ENCODE data around the gene NPAS2.

NPAS2 gene

GRCh38 chr2:100820523-100821254, 750 bp downstream of the NPAS2 start:
- no peak for DNase-seq (ENCODE audit: extremely low read depth in 1 of 2, low read depth in 1 of 2)

DNA sequence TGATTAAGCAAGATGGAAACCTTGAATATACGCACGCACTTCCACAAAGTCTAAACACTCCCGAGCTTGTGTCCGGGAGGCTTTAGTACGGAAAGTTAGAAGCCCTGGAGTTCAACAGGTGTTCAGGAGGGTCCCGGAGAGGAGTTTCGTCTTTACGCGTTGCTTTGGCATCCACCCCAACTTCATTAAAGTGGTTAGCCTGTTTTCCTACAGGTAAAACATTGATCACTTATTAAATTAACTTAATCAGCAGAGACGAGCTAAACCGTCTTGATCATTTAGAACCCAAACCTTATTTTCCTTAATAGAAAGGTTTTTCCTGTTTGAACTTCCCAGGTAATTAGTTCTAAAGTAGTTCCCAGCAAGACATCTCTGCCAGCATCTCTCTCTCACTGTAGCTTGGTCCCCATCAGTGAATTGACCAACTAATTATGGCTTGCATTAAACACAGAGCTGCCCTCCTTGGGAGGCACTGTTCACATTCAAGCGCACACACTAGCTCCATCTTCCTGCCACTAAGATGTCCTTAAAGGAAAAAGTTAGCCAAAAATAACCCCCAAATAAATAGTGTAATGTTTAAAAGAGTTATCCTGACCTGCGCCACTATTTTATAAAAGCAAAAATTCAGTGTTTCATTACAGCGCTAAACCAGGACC, 1.4 kb downstream of the NPAS2 start:
- no peak for DNase-seq (ENCODE audit: extremely low read depth in 1 of 2, low read depth in 1 of 2)

DNA sequence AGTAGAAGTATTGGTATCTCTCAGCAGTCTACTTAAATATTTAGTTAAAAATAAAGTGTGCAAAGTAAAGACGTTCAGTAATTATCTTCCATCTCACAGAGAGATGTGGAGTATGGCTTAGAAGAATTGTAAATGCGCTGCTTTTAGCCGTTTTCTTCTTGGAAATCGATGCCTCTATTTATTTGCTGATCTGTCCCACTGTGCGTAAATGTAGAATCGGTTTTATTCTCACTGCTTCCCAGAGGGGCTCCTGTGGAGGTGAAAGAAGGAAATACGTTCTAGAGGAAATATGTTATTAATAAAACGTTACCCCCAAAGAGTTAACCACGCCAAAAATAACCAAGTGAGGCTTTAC, 1.9 kb downstream of the NPAS2 start:
- no peak for DNase-seq (ENCODE audit: extremely low read depth in 1 of 2, low read depth in 1 of 2)

- no peak for DNase-seq (ENCODE audit: extremely low read depth in 1 of 2, low read depth in 1 of 2)
Measured at GRCh38 chr2:100822587-100823248, 2.8 kb downstream of the NPAS2 start.

- DNase-seq (ENCODE audit: extremely low read depth in 1 of 2, low read depth in 1 of 2): no peak
Measured at GRCh38 chr2:100823665-100824438, 3.9 kb downstream of the NPAS2 start.

- no peak for DNase-seq (ENCODE audit: extremely low read depth in 1 of 2, low read depth in 1 of 2)
Measured at GRCh38 chr2:100824842-100825241, 4.9 kb downstream of the NPAS2 start.

DNA sequence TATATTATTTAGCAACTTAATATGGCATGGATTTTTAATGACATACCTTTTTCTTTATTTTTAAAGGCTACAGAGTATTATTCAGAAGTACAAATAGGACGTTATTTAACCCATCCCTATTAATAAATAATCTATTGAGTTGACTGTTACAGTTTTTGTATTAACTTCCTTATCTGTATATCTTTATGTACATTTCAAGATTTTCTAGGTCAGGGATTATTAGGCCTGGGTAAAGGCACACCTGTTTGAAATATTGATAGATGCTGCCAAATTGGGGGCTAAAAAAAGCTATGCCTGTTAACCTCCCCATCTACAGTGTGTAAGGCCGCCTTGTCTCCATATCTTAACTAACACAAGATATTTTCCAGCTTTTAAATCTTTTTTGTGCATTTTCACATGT, 6.6 kb downstream of the NPAS2 start:
- no peak for DNase-seq (ENCODE audit: extremely low read depth in 1 of 2, low read depth in 1 of 2)

DNA sequence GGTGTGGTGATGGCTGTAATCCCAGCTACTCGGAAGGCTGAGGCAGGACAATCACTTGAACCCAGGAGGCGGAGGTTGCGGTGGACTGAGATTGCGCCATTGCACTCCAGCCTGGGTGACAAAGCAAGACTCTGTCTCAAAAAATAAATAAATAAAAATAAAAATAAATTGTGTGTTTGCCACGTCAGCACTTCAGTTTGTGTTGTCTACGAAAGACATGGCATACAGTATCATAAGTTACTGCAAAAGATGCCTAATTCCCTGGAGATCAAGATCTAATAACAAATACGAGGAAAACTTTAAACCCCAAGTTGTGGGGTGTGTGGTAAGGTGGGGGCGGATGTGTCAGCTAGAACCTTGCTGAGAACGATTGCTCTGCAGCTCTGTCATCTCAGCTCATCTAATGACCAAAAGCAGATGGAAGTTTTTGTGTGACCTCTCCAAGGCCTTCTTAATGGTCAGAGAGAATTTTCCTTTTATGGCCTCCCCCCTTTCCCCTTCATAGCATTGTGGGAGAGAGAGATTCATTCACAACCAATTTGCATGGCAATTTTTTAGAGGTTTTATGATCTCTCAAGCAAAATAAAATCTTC, 11.3 kb downstream of the NPAS2 start:
- DNase-seq (ENCODE audit: extremely low read depth in 1 of 2, low read depth in 1 of 2): no peak

- no peak for DNase-seq (ENCODE audit: extremely low read depth in 1 of 2, low read depth in 1 of 2)
Measured at GRCh38 chr2:100831831-100832230, 11.9 kb downstream of the NPAS2 start.

- no peak for DNase-seq (ENCODE audit: extremely low read depth in 1 of 2, low read depth in 1 of 2)
Measured at GRCh38 chr2:100832885-100833284, 12.9 kb downstream of the NPAS2 start.

DNA sequence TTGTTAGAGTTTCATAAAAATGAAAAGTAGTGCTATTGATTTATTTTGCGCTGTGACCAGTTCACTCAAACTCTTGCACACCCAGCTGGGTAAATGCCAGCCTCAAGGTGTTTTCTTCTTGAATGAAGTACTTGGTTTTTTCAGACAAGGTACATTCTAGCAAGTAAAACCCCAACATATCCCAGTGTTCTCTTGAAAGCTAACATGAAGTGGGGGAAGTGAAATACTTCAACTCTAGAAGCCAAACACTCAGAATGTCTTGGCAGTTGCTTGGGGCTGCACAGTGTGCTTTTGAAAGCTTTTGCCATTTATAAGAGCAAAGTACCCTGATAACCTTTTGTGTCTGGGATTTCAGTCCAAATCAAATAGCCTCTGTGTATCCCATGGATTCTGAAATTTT, 13.4 kb downstream of the NPAS2 start:
- DNase-seq (ENCODE audit: extremely low read depth in 1 of 2, low read depth in 1 of 2): no peak

DNA sequence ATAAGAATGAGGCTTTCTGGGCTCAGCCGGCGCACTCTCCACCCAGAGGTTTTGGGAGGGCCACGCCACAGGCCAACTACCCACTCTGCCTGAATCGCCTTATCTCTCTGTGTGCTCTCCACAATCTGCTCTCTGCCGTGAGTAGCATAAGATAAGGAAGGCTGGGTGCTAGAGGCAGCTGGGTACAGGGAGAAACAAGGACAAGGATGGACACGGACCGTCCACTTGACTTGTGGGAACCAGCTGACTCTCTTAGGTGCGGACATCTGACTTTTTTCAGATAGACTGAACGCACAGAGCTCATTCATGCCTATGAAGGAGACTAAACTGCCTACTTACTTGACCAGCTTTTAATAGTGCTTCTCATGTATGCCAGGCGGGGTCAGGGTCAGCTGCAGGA, 14.3 kb downstream of the NPAS2 start:
- no peak for DNase-seq (ENCODE audit: extremely low read depth in 1 of 2, low read depth in 1 of 2)

DNA sequence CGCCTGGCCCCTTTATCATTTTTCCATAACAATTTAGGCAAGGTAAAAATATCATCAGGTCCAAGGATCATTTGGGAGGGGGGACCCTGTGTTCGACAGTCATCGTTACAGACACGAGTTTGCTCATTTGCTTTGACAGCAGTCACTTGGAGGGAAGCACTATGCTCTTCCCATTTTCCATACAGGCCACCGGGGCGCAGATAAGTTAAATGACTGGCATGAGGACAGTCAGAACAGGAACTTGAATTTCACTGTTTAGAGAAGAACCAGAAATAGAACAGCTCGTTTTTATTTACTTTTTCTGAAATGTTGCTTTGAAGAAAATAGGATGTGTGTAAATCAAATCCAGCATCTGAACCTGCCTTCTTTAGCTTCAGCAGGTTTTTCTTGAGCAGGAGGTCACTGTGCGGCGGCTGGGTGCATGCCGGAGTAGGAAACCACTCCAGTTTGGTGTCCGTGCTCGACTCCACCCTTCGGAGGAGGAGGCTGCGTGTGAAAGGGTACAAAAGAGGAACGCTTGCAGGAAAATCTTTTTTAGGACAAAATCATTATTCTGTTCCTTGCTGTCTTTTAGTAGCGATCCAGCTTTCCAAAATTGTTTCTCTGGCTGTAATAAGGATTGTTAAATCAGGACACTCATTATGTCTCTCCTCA, 15.2 kb downstream of the NPAS2 start:
- DNase-seq (ENCODE audit: extremely low read depth in 1 of 2, low read depth in 1 of 2): no peak

DNA sequence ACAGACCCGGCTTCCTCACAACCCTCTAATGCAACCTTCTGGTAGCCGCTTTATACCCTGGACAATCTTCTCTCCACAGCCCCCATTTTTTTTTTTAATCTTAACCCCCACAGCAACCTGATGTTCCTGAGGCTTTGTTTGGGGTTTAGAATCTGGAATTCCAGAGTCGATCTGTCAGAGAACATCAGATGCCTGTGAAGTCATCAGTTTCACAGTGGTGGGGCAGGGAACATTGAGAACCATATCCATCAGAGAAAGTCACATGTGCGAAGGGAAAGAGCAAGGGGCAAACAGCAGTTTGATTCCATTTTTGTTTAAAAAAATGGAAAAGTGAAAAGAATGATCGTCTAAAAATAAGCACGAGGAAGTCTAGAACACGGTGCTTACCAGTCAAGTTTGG, 20.6 kb downstream of the NPAS2 start:
- DNase-seq (ENCODE audit: extremely low read depth in 1 of 2, low read depth in 1 of 2): no peak

DNA sequence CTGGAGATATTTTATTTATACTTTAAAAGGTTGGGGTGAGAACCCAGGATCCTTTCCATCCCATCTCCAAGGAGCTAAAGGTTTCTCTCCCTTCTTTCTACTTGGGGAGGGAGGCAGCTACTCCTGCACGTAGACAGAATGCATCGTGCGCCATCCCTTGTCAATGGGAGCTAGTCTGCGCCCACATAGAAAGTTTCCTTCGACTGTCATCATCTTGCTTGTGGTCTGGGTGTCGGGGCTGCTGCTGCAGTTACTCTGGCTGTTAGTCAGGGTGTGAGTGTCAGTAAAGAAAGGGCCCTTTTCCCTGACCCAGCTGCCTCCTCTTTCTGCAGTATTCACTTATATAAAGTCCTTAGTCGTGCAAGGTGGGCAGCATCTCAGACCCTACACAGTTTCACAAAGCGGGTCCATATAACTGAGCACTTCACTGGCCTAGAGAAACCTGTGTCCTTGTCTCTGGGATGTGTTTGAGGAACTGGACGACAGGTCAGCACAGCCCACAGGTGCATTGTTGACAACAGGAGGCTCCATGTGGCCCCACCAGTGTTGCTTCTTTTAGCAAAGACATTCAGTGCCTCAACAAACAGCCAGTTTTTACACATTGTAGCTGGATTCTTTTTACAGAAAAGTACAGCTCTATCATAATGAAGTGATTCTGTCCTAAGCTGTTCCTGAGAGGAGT, 22.4 kb downstream of the NPAS2 start:
- no peak for DNase-seq (ENCODE audit: extremely low read depth in 1 of 2, low read depth in 1 of 2)

DNA sequence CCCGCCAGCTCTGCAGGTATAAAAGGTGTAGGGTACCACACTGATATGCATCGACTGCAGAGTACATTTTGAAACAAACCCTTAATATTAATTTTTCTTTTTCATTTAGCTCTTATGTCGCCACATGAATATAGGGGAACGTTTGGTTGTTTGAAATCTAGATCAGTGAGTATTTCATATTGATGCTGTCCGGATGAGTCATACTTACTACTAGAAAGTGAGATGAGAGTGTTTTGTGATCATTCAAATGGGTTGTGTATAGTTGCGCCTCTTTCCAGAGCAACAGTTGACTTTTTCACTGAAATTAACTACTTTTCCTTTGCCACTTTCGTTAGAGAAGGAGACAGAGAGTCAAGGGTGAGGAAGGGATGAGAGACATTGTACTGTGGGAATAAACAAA, 24.6 kb downstream of the NPAS2 start:
- no peak for DNase-seq (ENCODE audit: extremely low read depth in 1 of 2, low read depth in 1 of 2)

DNA sequence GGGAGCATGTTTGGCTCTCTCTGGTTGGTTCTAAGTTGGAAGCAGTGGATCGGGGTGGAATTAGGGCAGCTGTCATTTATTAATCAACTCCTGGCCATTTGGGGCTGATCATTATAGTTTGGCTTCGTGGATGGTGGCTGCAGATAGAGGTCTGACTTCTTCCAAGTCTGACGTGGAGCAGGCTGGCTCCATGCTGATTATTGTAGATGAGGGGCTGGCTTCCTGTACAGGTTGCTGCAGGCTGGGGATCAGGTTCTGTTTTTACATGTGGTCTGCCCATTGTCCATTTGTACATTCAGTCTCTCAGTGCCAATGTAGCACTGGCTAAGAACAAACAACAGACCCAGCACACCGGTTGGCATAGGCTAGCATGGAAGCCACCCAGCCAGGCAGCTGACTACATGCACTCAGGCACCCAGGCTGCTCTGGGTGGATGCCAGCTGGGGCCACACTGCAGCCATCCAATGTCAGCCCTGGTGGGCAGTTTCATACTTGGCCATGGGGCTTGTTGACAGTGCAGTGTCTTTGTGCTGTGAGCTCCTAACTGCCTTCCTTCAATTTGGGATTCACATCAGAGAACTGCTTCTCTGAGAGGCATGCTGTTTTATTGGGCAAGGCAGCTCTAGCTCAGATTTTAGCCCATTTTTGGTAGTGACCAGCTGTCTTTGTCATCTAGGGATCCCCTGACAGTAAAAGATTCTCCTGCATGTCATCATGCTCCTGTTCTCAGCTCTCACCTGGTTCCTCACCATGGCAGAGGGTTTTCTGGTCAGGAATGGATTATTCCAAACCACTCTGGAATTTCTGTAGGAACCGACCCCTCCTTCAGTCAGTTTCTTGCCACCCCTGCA, 25.4 kb downstream of the NPAS2 start:
- DNase-seq (ENCODE audit: extremely low read depth in 1 of 2, low read depth in 1 of 2): no peak

DNA sequence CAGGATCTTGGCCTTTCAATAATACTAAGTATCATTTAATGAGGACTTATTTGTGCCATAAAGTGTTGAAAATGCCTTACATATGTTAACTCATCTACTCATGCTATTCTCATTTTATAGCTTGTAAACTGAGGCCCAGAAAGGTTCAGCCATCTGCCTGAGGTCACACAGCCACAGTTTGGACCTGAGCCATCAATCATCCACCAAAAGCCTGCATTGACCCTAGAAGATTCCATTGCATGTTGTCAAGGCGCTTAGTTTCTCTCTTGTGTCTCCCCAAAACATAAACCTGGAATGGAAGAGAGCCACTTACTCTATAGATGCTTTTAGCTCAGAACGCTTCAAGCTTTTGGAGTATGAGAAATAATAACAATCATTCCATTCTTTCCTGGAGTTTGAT, 26.8 kb downstream of the NPAS2 start:
- no peak for DNase-seq (ENCODE audit: extremely low read depth in 1 of 2, low read depth in 1 of 2)

- DNase-seq (ENCODE audit: extremely low read depth in 1 of 2, low read depth in 1 of 2): no peak
Measured at GRCh38 chr2:100852447-100852846, 32.5 kb downstream of the NPAS2 start.

All from activated CD8-positive, alpha-beta memory T cell treated with anti-CD3 and anti-CD28 coated beads for 1 hour (primary cell).